ENCODE data around the gene NBL1.

The NBL1 gene

DNA sequence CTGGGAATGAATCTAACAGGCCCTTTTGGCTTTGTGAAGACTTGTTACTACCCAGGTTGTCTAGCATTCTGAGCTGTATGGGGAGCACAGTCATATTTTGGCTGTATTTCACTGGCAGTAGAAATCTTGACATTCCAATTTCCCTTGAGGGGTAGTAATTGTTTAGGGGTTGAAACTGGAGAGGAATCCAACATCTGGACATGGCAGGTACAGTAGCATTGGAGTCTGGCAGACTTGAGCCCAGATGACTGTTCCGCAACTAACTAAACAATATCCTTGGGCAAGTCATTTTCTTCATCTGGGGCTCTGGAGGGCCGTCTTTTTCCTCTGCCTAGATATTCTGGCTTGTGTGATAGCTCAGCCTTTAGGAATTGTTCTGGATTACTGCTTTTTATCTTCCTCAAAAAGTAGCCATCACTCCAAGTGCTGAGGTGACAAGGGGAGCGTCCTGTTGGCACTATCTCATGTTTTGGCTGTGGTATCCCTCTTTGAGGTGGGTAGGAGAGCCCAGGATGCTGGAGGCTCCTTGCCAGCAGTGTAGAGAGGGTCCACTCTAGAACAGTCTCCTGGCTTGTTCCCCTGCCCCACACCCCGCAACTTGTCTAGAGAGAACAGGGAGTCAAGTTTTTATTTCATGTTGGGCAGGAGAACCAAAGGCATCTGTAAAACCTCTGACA, 22.7 kb upstream of the NBL1 start:
- in situ Hi-C loops (cut with HindIII; ENCODE audit: low sequenced_read_pairs) = no loop called here

GRCh38 chr1:19622204-19622603, 21.9 kb upstream of the NBL1 start:
- in situ Hi-C loops (cut with HindIII; ENCODE audit: low sequenced_read_pairs) = no loop called here

DNA sequence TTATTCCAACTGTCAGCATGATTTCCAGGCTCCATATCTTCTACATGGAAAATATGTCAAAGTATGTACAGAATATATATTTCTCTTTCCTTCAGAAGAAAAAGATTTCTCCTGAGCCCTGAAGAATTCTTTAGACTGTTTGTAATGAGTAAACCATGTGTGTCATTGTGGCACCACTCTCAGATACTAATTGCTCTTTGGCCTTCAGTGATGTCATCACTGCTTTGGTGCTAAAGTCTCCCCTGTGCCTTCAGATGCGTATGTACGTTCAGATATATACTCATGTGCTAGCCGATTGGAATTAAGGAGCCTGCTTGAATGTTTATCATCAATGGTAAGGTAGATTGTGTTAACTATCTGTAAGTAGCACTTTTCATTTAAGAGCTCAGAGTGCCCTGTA, 20.6 kb upstream of the NBL1 start:
- in situ Hi-C loops (cut with HindIII; ENCODE audit: low sequenced_read_pairs) = no loop called here

DNA sequence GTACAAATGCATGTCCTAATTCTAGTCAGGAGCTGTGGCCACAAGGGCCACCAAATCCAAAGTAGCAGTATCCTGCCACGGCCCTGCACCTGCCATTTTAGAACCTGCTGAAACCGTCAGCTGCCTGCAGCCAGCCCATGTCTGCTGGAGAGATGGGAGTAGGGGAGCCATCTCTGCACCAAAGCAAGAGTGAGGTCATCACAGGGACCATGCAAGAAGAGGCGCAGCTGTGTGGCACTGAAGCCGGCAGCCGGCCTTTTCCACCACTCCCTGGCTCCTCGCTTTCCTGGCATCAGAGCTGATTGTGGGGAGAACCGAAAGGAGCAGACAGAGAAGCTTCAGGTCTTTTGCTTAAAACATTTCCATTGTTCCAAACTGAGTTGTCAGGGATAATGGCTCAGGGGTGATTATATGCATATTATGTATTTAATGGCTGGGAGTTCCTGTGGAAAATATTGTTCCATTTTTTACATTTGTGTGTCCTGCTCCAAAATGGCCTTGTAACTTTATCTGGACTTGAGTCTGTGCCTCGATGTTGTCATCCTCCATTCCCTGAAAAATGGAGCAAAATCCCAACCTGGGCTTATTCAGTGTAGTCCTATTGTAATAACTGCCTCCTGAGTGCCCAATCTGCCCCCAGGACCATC, 18.7 kb upstream of the NBL1 start:
- in situ Hi-C loops (cut with HindIII; ENCODE audit: low sequenced_read_pairs) = loop anchor here (25.0 kb wide), 1 partner anchor 288 kb away; no protein-coding TSS in a partner anchor

GRCh38 chr1:19628879-19629278, 15.2 kb upstream of the NBL1 start:
- in situ Hi-C loops (cut with HindIII; ENCODE audit: low sequenced_read_pairs) = loop anchor here (25.0 kb wide), 1 partner anchor 292 kb away; no protein-coding TSS in a partner anchor

GRCh38 chr1:19629357-19629756, 14.8 kb upstream of the NBL1 start:
- in situ Hi-C loops (cut with HindIII; ENCODE audit: low sequenced_read_pairs) = loop anchor here (25.0 kb wide), 1 partner anchor 292 kb away; no protein-coding TSS in a partner anchor

GRCh38 chr1:19630192-19630591, 13.9 kb upstream of the NBL1 start:
- in situ Hi-C loops (cut with HindIII; ENCODE audit: low sequenced_read_pairs) = loop anchor here (25.0 kb wide), 1 partner anchor 293 kb away; no protein-coding TSS in a partner anchor

DNA sequence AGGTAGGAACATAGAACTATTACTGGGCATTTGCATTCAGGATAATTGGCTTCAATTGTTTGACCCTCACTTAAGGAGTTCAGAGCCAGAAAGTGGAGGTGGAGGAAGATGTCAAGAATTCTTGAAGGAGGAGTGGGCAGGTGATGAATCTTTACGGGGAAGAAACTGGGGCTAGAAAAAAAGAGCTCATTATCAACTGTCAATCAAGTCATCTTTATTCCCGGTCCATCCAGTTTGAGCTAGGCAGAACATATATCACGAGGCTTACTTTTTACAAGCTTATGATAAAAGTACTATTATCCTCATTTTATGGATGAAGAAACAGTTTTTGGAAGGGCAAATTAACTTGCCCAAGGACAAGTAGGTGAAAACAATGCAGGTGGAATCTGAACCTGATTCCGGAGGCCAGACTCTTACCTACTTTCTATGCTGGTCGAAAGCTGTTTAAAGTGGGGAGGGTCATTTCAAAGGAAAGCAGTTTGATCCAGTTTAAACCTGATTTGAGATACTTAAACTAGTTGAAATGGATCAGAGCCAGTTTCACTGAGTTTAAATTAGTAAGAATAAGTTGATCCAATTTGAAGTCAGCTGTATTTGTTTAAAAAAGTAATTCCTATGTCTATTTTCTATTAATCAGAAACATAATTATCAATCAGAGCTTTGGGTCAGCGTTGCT, 13.3 kb upstream of the NBL1 start:
- in situ Hi-C loops (cut with HindIII; ENCODE audit: low sequenced_read_pairs) = loop anchor here (25.0 kb wide), 1 partner anchor 294 kb away; no protein-coding TSS in a partner anchor

- in situ Hi-C loops (cut with HindIII; ENCODE audit: low sequenced_read_pairs) = loop anchor here (25.0 kb wide), 1 partner anchor 295 kb away; no protein-coding TSS in a partner anchor
Observed at GRCh38 chr1:19632211-19632610, 11.9 kb upstream of the NBL1 start.

GRCh38 chr1:19633106-19633505, 11.0 kb upstream of the NBL1 start:
- in situ Hi-C loops (cut with HindIII; ENCODE audit: low sequenced_read_pairs) = loop anchor here (25.0 kb wide), 1 partner anchor 296 kb away; no protein-coding TSS in a partner anchor

DNA sequence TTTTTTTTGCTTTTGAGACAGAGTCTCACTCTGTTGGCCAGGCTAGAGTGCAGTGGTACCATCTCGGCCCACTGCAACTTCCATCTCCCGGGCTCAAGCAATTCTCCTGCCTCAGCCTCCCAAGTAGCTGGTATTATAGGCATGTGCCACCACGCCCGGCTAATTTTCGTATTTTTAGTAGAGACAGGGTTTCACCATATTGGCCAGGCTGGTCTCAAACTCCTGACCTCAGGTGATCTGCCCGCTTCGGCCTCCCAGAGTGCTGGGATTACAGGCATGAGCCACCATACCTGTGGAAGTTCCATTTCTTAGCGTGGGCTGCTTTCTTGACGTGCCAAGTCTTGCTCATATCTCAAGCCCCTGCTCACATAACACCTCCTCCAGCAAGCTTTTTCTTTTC, 9.0 kb upstream of the NBL1 start:
- in situ Hi-C loops (cut with HindIII; ENCODE audit: low sequenced_read_pairs) = loop anchor here (25.0 kb wide), 1 partner anchor 298 kb away; no protein-coding TSS in a partner anchor

GRCh38 chr1:19635646-19636045, 8.5 kb upstream of the NBL1 start:
- in situ Hi-C loops (cut with HindIII; ENCODE audit: low sequenced_read_pairs) = loop anchor here (25.0 kb wide), 1 partner anchor 298 kb away; no protein-coding TSS in a partner anchor

GRCh38 chr1:19636065-19636464, 8.0 kb upstream of the NBL1 start:
- in situ Hi-C loops (cut with HindIII; ENCODE audit: low sequenced_read_pairs) = loop anchor here (25.0 kb wide), 1 partner anchor 299 kb away; no protein-coding TSS in a partner anchor

DNA sequence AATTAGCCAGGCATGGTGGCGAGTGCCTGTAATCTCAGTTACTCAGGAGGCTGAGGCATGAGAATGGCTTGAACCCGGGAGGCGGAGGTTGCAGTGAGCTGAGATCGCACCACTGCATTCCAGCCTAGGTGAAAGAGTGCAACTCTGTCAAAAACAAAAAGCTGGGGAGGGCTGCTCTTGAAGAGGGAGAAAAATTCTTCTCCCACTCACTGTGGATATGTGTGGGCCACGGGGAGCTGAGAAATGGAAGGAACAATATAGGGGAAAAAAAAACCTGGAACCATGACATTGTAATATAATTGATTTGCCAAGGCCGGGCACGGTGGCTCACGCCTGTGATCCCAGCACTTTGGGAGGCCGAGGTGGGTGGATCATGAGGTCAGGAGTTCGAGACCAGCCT, 7.4 kb upstream of the NBL1 start:
- in situ Hi-C loops (cut with HindIII; ENCODE audit: low sequenced_read_pairs) = loop anchor here (25.0 kb wide), 1 partner anchor 299 kb away; no protein-coding TSS in a partner anchor

DNA sequence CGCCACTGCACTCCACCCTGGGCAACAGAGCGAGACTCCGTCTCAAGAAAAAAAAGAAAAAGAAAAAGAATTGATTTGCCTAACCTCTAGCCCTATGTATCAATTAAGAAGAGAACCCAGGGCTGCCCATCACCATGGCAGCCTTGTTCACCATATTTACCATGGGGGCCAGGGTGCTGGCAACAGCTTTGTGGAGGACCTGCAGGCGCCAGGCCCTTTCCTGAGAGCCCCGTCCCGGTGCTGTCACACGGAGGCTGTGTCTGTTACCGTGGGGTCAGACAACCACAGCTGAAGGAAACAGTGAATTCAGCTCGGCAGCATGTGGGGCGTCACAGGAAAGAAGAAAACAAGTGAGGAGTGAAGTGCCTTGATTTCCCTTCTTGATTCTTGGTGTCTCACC, 6.5 kb upstream of the NBL1 start:
- in situ Hi-C loops (cut with HindIII; ENCODE audit: low sequenced_read_pairs) = loop anchor here (25.0 kb wide), 1 partner anchor 300 kb away; no protein-coding TSS in a partner anchor

DNA sequence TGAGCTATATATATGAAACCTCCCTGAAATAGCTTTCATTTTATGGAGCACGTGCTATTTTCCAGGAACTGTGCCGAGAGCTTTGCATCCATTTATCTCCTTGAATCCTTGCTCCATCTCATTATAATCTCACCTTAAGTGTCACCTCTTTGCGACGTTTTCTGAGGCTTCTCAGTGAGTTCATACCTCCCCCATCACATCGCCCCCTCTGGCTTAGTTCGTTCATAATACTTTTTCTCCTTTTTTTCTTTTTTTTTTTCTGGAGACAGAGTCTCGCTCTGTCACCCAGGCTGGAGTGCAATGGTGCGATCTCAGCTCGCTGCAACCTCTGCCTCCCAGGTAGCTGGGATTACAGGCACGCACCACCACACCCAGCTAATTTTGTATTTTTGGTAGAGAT, 4.9 kb upstream of the NBL1 start:
- in situ Hi-C loops (cut with HindIII; ENCODE audit: low sequenced_read_pairs) = loop anchor here (25.0 kb wide), 1 partner anchor 302 kb away; no protein-coding TSS in a partner anchor

DNA sequence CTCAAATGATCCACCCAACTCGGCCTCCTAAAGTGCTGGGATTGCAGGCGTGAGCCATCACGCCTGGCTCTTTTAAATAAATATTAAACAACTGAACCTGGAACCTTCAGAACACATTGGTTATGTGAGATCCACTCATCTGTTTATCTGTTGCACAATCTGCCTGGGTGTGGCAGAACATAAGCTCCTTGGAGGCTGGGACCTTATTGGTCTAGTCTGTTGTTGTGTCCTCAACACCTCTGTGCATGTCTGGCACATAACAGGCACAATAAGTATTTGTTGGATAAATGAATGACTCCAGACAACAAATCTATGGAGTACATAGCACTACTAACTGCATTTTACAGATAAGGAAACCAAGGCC, 4.1 kb upstream of the NBL1 start:
- in situ Hi-C loops (cut with HindIII; ENCODE audit: low sequenced_read_pairs) = loop anchor here (25.0 kb wide), 1 partner anchor 303 kb away; no protein-coding TSS in a partner anchor

DNA sequence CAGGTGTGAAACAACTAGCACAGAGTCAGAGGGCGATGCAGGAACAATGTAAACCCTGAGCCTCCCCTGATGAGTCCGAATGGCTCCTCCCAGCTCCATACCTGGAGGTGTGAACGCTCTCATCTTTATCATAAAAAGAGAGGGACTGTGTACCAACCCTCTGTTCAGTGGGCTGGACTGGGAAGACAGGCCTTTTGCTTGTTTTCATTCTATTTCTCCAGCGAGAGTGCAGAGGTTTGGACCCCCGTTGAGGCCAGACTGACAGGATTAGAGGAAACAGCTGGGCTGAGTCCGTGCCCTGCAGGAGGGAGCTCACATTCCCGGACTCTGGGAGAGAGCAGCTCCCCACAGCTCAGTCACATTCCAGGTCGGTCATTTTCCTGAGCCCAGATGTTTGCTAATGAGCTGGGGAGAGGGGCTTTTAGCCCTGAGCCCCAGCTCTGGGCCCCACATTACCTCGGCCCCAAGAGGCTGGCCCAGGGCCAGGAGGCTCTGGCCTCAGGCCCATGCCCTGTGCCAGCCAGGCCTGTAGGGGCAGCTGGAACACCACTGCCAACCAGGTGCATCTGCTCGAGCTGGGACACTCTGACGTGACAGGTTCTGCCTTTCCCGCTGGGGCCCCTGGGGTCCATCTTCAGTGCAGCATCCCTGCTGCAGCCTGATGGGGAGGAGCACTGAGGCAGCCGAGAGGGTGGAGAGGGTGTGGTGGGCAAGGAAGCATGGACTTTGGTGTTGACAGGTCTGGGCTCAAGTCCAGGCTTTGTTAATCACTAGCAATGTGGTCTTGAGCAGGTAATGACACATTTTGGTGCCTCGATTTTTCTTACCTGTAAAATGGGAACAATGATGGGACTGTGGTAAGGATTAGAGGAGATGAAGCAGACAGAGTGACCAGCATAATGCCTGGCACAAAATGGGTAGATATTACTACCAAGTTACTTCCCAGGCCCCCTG, 3.5 kb upstream of the NBL1 start:
- in situ Hi-C loops (cut with HindIII; ENCODE audit: low sequenced_read_pairs) = loop anchor here (25.0 kb wide), 1 partner anchor 303 kb away; no protein-coding TSS in a partner anchor

DNA sequence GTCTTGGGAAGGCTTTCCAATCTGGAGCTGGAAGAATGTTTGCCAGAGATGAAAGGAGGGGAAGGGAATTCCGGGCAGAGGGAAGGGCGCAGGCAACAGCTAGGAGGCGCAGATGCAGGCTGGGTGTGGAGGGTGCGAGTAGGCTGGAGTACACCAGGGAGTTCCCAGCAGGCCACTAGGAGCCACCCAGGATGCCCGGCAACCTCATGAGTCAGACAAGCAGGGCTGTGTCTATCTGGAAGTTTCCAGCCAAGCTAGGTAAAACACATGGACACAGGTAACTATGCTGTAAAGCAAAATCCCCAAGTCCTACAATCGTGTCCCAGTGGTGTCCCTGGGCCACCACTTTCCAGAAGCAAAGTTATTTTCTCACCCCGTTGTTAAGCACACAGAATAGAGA, 990 bp upstream of the NBL1 start:
- in situ Hi-C loops (cut with HindIII; ENCODE audit: low sequenced_read_pairs) = loop anchor here (25.0 kb wide), 1 partner anchor 306 kb away; no protein-coding TSS in a partner anchor

- in situ Hi-C loops (cut with HindIII; ENCODE audit: low sequenced_read_pairs) = loop anchor here (25.0 kb wide), 1 partner anchor 307 kb away; no protein-coding TSS in a partner anchor
Observed at GRCh38 chr1:19644395-19644680, 227 bp downstream of the NBL1 start.
